Breast epithelium (tissue), 4 donors: ENCODE measurements around the gene SIGLEC11. TPM values are rescaled to one million over a fixed set of nuclear protein-coding genes. Genes with fewer than 3 reads are reported as not detected.

Source experiments
- DNase-seq, 2 donors: peaks; one replicate each; pipeline ENCODE4 v3.0.0-alpha.2; 2019; ENCODE audit warnings: low spot score in 2 of 2
- H3K27ac ChIP-seq, 2 donors: fragments of 200-600 bp; sonication (generic) in 1 of 2; one replicate each; pipeline ENCODE4 v1.5.1; 2016 to 2019; ENCODE audit warnings: mild to moderate bottlenecking in 1 of 2
- H3K27me3 ChIP-seq, 2 donors: fragments of 200-600 bp; sonication (generic) in 1 of 2; one replicate each; pipeline versions ENCODE4 v1.5.1 to v1.6.0; 2017 to 2019; ENCODE audit warnings: control low read depth in 1 of 2, mild to moderate bottlenecking in 1 of 2
- H3K36me3 ChIP-seq: fragments of 200-600 bp; one replicate; pipeline ENCODE4 v1.5.1; 2019
- H3K4me1 ChIP-seq, 2 donors: fragments of 200-600 bp; sonication (generic); one replicate each; pipeline ENCODE4 v1.5.1; 2016 to 2019; ENCODE audit warnings: control low read depth in 1 of 2
- H3K4me3 ChIP-seq, 3 donors: fragments of 200-600 bp; sonication (generic); 1 replicate in 2 of 3; 2 replicates in 1 of 3; pipeline ENCODE4 v1.5.1; 2016 to 2019; ENCODE audit warnings: mild to moderate bottlenecking in 3 of 3, moderate library complexity in 2 of 3
- H3K9me3 ChIP-seq, 2 donors: fragments of 200-600 bp; sonication (generic) in 1 of 2; one replicate each; pipeline ENCODE4 v1.5.1; 2016 to 2019; ENCODE audit warnings: control low read depth in 1 of 2
- POLR2A ChIP-seq: fragments of 450-650 bp; IDR thresholded peaks from one replicate; pipeline ENCODE4 v1.6.1; 2016; ENCODE audit warnings: antibody characterized with exemption, mild to moderate bottlenecking, moderate library complexity
- POLR2AphosphoS5 ChIP-seq, 3 donors: sonication (generic); formaldehyde crosslinking; IDR thresholded peaks; one replicate each; pipeline ENCODE4 v1.6.1; 2017; ENCODE audit warnings: antibody characterized with exemption in 3 of 3
- intact Hi-C: fragments of 100-400 bp; cut with DNase I; formaldehyde crosslinking; loops from one replicate; pipeline ENCODE4 v1.15.1; 2023; ENCODE audit warnings: low total_unique reads
- total RNA-seq, 3 donors: library from RNA; depleted of rRNA; stranded (reverse); fragments of >200 nt; gene quantifications; one replicate each; pipeline ENCODE4 v1.1.0, GENCODE V29; 2016
- TF ChIP-seq, protein P1 (sequence below), 3 donors: fragments of 450-650 bp; IDR thresholded peaks; one replicate each; pipeline ENCODE4 v1.5.1; 2016 to 2017; ENCODE audit warnings: antibody characterized with exemption in 3 of 3, mild to moderate bottlenecking in 3 of 3, moderate library complexity in 3 of 3

Gene SIGLEC11
- total RNA-seq, 3 donors from 2014 or later, result 0.59 to 2.2 (median 0.66) TPM

DNA sequence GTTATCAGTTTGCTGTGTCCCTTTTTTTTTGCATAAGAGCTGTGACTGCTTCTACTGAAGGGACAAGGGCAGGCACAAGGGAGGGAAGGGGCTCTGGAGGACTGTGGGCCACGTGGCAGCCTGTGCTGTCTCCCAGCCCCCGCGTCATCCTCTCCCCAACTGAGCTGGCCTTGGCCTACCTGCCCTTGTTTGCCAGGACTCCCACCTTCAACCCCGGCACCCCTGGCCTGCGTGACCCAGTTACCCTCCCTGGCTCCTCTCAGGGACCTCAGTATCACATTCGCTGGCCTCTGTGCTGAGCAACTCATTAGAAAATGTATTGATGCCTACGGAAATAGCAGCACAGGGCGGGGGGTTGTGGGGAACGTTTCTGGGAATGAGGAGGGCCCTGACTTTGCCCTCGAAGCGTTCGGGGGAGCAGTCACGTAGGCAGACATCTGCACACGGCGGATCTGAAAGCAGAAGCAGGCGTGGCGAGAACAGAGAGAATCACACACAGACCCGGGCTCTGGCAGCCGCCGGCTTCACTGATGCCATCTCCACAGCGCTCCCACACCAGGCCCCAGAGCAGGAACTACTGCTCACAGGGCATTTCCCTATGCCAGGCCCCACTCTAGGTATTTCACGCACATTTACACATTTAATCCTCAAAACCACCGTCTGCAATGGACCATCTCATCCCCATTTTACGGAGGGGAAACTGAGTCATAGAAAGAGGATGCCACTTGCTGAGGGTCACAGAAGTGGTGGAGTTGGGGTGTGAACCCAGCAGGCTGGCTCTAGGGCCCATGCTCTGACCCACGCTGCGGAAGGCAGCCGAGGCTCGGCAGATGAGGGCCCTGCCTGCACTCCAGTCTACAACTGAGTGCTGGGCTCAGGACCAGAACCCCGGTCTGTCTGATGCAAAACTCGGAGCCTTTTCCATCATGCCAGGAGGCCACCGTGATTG lies 37.6 kb downstream of the SIGLEC11 start:
- no peak for DNase-seq
- Histone ChIP-seq H3K4me1 (peaks cover 4 to 11% of the 10 kb centered on the region in 2 donors), H3K9me3 (no peaks in the 10 kb centered on the region), H3K27ac (no peak overlapping the region), H3K4me3 (no peak overlapping the region), H3K27me3 (no peaks in the 10 kb centered on the region), H3K36me3 (no peaks in the 10 kb centered on the region)
- TF ChIP-seq, protein P1, sequence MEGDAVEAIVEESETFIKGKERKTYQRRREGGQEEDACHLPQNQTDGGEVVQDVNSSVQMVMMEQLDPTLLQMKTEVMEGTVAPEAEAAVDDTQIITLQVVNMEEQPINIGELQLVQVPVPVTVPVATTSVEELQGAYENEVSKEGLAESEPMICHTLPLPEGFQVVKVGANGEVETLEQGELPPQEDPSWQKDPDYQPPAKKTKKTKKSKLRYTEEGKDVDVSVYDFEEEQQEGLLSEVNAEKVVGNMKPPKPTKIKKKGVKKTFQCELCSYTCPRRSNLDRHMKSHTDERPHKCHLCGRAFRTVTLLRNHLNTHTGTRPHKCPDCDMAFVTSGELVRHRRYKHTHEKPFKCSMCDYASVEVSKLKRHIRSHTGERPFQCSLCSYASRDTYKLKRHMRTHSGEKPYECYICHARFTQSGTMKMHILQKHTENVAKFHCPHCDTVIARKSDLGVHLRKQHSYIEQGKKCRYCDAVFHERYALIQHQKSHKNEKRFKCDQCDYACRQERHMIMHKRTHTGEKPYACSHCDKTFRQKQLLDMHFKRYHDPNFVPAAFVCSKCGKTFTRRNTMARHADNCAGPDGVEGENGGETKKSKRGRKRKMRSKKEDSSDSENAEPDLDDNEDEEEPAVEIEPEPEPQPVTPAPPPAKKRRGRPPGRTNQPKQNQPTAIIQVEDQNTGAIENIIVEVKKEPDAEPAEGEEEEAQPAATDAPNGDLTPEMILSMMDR (IDR thresholded peaks at IDR 0.05), result no peak
- no peak for TF ChIP-seq POLR2AphosphoS5 (IDR thresholded peaks at IDR 0.05)
- no peak for TF ChIP-seq POLR2A
- intact Hi-C loops, result no loop called here

DNA sequence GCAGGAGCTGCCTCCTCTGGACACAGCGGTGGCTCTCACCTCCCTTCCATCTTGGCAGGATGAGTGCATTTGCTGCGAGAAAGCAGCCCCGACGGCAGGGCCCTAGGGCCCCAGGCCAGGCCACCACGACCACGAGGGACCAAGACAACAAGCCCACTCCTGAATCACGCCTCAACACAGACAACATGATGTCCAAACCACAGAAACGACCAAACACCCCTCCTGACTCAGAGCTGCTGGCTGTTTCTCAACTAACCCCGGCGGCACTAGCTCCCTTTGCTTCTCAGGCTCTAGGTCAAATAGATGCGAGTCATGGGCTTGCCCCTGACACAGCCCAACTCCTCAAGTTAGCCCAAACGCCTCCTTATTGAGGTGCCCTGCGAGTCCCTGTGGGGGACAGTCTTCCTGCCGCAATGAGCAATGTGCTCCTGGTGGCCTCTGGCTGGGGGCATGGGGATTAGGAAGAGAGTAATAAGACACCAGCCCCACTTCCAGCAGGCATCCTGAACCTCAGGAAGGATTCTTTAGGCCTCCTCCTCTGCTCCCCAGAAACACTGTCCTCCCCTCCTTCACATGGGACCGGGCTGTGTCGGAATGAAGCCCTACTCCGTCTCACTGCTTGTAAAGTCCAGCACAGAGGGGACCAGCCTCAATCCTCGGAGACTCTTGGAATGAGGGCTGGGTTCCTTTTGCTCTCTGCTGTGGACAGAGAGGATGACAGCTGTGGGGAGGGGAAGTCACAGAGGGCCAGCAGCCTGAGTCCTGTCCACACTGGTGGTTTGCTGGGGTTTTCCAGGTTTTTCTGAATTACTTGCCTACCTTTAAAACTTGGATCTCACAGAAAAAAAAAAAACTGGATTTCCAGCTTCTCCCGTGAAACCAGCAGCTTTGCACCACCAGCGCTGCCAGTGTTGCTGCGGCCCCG lies 38.8 kb downstream of the SIGLEC11 start:
- no peak overlapping the region for H3K4me3 ChIP-seq
- peaks cover 0 to 2% of the 10 kb centered on the region in 2 donors for H3K4me1 ChIP-seq
- H3K9me3 ChIP-seq, result no peaks in the 10 kb centered on the region
- H3K36me3 ChIP-seq, result no peaks in the 10 kb centered on the region
- no peaks in the 10 kb centered on the region for H3K27me3 ChIP-seq
- intact Hi-C loops, result no loop called here
- DNase-seq, result no peak
- TF ChIP-seq POLR2AphosphoS5 (IDR thresholded peaks at IDR 0.05), result no peak
- no peak for TF ChIP-seq POLR2A
- TF ChIP-seq, protein P1 (IDR thresholded peaks at IDR 0.05), result no peak
- H3K27ac ChIP-seq, result no peak overlapping the region

DNA sequence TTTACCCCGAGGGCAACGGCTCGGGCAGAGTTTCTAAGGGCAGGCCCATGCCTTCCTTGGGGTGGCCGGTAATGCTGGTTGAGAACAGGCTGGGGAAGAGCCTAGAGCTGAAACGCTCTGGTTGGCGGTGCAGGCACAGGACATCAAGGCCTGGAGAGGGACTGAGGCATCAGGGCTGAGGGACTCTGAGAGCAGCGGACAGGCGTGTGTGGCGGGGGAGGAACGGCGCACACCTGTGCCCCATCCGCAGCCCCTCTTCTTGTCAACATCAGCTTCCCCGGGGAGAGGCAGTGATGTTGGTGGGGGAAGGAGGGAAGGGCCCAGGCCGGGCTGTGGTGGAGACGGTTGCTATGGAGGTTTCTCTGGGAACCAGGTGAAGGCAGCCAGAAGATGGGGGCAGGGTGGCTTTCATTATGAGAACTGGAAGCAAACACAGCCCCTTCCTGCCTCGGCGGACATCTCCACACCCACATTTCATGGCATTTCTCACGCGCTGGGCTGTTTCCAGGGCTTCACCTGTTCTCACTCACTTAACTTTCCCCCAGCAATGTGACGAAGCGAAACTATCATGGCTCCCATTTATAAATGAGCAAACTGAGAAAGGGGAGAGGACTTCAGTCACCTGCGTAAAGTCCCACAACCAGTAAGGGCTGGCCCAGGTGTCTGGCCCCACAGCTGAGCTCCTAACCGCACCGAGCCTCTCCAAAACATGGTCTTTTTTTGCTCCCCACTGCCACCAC lies 40.2 kb downstream of the SIGLEC11 start:
- Histone ChIP-seq H3K36me3 (no peaks in the 10 kb centered on the region), H3K27ac (no peak overlapping the region), H3K4me1 (no peaks in the 10 kb centered on the region), H3K27me3 (no peaks in the 10 kb centered on the region), H3K4me3 (no peak overlapping the region), H3K9me3 (no peaks in the 10 kb centered on the region)
- TF ChIP-seq POLR2A (no peak), POLR2AphosphoS5 (IDR thresholded peaks at IDR 0.05) (no peak)
- TF ChIP-seq, protein P1 (IDR thresholded peaks at IDR 0.05), result no peak
- intact Hi-C loops, result no loop called here
- DNase-seq, result no peak

DNA sequence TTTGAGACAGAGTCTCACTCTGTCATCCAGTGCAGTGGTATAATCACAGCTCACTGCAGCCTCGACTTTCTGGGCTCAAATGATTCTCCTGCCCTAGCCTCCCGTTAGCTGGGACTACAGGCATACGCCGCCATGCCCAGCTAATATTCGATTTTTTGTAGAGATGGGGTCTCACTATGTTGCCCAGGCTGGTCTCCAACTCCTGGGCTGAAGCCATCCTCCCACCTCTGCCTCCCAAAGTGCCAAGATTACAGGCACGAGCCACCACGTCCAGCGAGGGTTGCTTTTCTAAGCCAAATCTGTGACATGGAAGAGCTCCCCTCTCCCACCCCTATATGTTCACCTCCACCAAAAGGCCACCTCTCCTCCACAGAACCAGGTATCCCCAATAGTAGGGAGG lies 42.9 kb downstream of the SIGLEC11 start:
- no peaks in the 10 kb centered on the region for H3K4me1 ChIP-seq
- TF ChIP-seq POLR2A (no peak), POLR2AphosphoS5 (IDR thresholded peaks at IDR 0.05) (no peak)
- TF ChIP-seq, protein P1 (IDR thresholded peaks at IDR 0.05), result no peak
- no peak for DNase-seq
- no peak overlapping the region for H3K27ac ChIP-seq
- H3K9me3 ChIP-seq, result no peaks in the 10 kb centered on the region
- no peaks in the 10 kb centered on the region for H3K36me3 ChIP-seq
- no peaks in the 10 kb centered on the region for H3K27me3 ChIP-seq
- no peak overlapping the region for H3K4me3 ChIP-seq
- intact Hi-C loops, result no loop called here
